ENCODE results near the gene SGSM2. TPM values are rescaled to one million over a fixed set of nuclear protein-coding genes. Genes with fewer than 3 reads are reported as not detected.

Gene SGSM2
- total and polyA plus RNA-seq, 2 experiments from 2014 or later, result 13.7 to 52.4 TPM

- Histone ChIP-seq H3K27me3 (ENCODE audit: insufficient read depth) (no peaks in the 10 kb centered on the region), H4K20me1 (replicated peaks; ENCODE audit: insufficient read depth) (peaks cover 24% of the 10 kb centered on the region), H3F3A (replicated peaks; ENCODE audit: low read depth) (peaks cover 21% of the 10 kb centered on the region), H3K27ac (ENCODE audit: low read depth) (no peak overlapping the region), H3K4me3 (no peak overlapping the region), H2AFZ (no peak overlapping the region), H3K9me2 (ENCODE audit: insufficient read depth) (no peaks in the 10 kb centered on the region), H3K36me3 (ENCODE audit: insufficient read depth) (peaks cover 6% of the 10 kb centered on the region; the same call in 1 of the 2 replicates), H3K4me1 (ENCODE audit: insufficient read depth) (peaks cover 10% of the 10 kb centered on the region), H3K79me2 (replicated peaks; ENCODE audit: insufficient read depth) (peaks cover 46% of the 10 kb centered on the region), H3K4me2 (no peak overlapping the region)
- H3K27ac Mint-ChIP-seq, result no peak overlapping the region
- TF ChIP-seq EZH2phosphoT487 (IDR thresholded peaks at IDR 0.05; ENCODE audit: unreplicated experiment), result no peak
- no peak for TF ChIP-seq POLR2AphosphoS5 (IDR thresholded peaks at IDR 0.05; ENCODE audit: low read depth)
- TF ChIP-seq JUNB (IDR thresholded peaks at IDR 0.05; ENCODE audit: unreplicated experiment), result no peak
- TF ChIP-seq, protein P1, sequence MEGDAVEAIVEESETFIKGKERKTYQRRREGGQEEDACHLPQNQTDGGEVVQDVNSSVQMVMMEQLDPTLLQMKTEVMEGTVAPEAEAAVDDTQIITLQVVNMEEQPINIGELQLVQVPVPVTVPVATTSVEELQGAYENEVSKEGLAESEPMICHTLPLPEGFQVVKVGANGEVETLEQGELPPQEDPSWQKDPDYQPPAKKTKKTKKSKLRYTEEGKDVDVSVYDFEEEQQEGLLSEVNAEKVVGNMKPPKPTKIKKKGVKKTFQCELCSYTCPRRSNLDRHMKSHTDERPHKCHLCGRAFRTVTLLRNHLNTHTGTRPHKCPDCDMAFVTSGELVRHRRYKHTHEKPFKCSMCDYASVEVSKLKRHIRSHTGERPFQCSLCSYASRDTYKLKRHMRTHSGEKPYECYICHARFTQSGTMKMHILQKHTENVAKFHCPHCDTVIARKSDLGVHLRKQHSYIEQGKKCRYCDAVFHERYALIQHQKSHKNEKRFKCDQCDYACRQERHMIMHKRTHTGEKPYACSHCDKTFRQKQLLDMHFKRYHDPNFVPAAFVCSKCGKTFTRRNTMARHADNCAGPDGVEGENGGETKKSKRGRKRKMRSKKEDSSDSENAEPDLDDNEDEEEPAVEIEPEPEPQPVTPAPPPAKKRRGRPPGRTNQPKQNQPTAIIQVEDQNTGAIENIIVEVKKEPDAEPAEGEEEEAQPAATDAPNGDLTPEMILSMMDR (conservative IDR thresholded peaks at IDR 0.05; ENCODE audit: low read depth in 2 of 2), result no peak
- no peak for TF ChIP-seq ZNF331 (CRISPR knock-in tag; IDR thresholded peaks at IDR 0.05; ENCODE audit: low read depth)
- TF ChIP-seq, protein P2, sequence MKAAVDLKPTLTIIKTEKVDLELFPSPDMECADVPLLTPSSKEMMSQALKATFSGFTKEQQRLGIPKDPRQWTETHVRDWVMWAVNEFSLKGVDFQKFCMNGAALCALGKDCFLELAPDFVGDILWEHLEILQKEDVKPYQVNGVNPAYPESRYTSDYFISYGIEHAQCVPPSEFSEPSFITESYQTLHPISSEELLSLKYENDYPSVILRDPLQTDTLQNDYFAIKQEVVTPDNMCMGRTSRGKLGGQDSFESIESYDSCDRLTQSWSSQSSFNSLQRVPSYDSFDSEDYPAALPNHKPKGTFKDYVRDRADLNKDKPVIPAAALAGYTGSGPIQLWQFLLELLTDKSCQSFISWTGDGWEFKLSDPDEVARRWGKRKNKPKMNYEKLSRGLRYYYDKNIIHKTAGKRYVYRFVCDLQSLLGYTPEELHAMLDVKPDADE (IDR thresholded peaks at IDR 0.05), result no peak
- TF ChIP-seq CREB1 (CRISPR knock-in tag; IDR thresholded peaks at IDR 0.05; ENCODE audit: low read depth), result no peak
- TF ChIP-seq EZH2 (IDR thresholded peaks at IDR 0.05; ENCODE audit: low read depth, unreplicated experiment), result no peak
- TF ChIP-seq REST (IDR thresholded peaks at IDR 0.05; ENCODE audit: unreplicated experiment), result no peak
- TF ChIP-seq STAT1 (IDR thresholded peaks at IDR 0.05; ENCODE audit: unreplicated experiment), result no peak
- no peak for TF ChIP-seq ZNF114 (CRISPR knock-in tag; IDR thresholded peaks at IDR 0.05)
- ATAC-seq (no peak), DNase-seq (ENCODE audit: low spot score) (no peak)
- H3K4me1 Mint-ChIP-seq, result peaks cover 9% of the 10 kb centered on the region
- peaks cover under 1% of the 10 kb centered on the region for H3K27me3 Mint-ChIP-seq (ENCODE audit: insufficient read depth, low read depth, poor library complexity)
- H3K4me3 Mint-ChIP-seq, result no peak overlapping the region
- peaks cover 39% of the 10 kb centered on the region for H3K36me3 Mint-ChIP-seq (ENCODE audit: low read depth)
- no peaks in the 10 kb centered on the region for H3K9me3 Mint-ChIP-seq
Observed at GRCh38 chr17:2299756-2300155, 37.5 kb upstream of the SGSM2 start.
